ENCODE data around the gene MYOG. TPM values are rescaled to one million over a fixed set of nuclear protein-coding genes. Genes with fewer than 3 reads are reported as not detected.

Gene MYOG
- total RNA-seq, 1 experiment from 2014 or later: not detected

GRCh38 chr1:203117611-203118575, 32.1 kb upstream of the MYOG start:
- DNase-seq (ENCODE audit: low spot score): no peak

GRCh38 chr1:203116091-203116820, 30.4 kb upstream of the MYOG start:
- no peak for DNase-seq (ENCODE audit: low spot score)

- DNase-seq (ENCODE audit: low spot score): no peak
These were observed 28.4 kb upstream of the MYOG start for GRCh38 chr1:203114202-203114601.

- DNase-seq (ENCODE audit: low spot score): no peak
These were observed 27.5 kb upstream of the MYOG start for GRCh38 chr1:203113308-203113707.

- DNase-seq (ENCODE audit: low spot score): no peak
These were observed 26.7 kb upstream of the MYOG start for GRCh38 chr1:203112475-203112874.

GRCh38 chr1:203104789-203105390, 19.1 kb upstream of the MYOG start:
- DNase-seq (ENCODE audit: low spot score): no peak

GRCh38 chr1:203103829-203104495, 18.1 kb upstream of the MYOG start:
- no peak for DNase-seq (ENCODE audit: low spot score)

GRCh38 chr1:203103216-203103615, 17.4 kb upstream of the MYOG start:
- no peak for DNase-seq (ENCODE audit: low spot score)

GRCh38 chr1:203101813-203102634, 16.2 kb upstream of the MYOG start:
- no peak for DNase-seq (ENCODE audit: low spot score)

GRCh38 chr1:203100516-203100869, 14.7 kb upstream of the MYOG start:
- DNase-seq (ENCODE audit: low spot score): no peak

- DNase-seq (ENCODE audit: low spot score): no peak
These were observed 14.1 kb upstream of the MYOG start for GRCh38 chr1:203099805-203100515.

- no peak for DNase-seq (ENCODE audit: low spot score)
These were observed 13.2 kb upstream of the MYOG start for GRCh38 chr1:203098914-203099520.

- DNase-seq (ENCODE audit: low spot score): no peak
These were observed 12.6 kb upstream of the MYOG start for GRCh38 chr1:203098445-203098844.

GRCh38 chr1:203097001-203097400, 11.2 kb upstream of the MYOG start:
- DNase-seq (ENCODE audit: low spot score): no peak

- no peak for DNase-seq (ENCODE audit: low spot score)
These were observed 10.8 kb upstream of the MYOG start for GRCh38 chr1:203096566-203096965.

GRCh38 chr1:203095061-203095690, 9.4 kb upstream of the MYOG start:
- DNase-seq (ENCODE audit: low spot score): no peak

- DNase-seq (ENCODE audit: low spot score): no peak
These were observed 8.1 kb upstream of the MYOG start for GRCh38 chr1:203093754-203094410.

- DNase-seq (ENCODE audit: low spot score): no peak
These were observed 6.0 kb upstream of the MYOG start for GRCh38 chr1:203091761-203092330.

- DNase-seq (ENCODE audit: low spot score): no peak
These were observed 5.3 kb upstream of the MYOG start for GRCh38 chr1:203091199-203091477.
